Measurements from ENCODE around the gene SHLD1.

SHLD1 gene

GRCh38 chr20:5887386-5887785 is 137.2 kb downstream of the SHLD1 start:
- H3K27me3 ChIP-seq (ENCODE audit: control insufficient read depth, insufficient read depth, low read length), result no peaks in the 10 kb centered on the region
- no peaks in the 10 kb centered on the region for H3K79me2 ChIP-seq
- no peaks in the 10 kb centered on the region for H3K9me3 ChIP-seq (ENCODE audit: control insufficient read depth, low read length)
- no peak overlapping the region for H3K9ac ChIP-seq
- no peak overlapping the region for H3K4me3 ChIP-seq (ENCODE audit: low read depth, low read length)
- TF ChIP-seq CTCF (IDR thresholded peaks at IDR 0.05), result no peak
- H3K27ac ChIP-seq, result peak overlapping the region; percentile 43
- no peaks in the 10 kb centered on the region for H3K36me3 ChIP-seq (ENCODE audit: control insufficient read depth, insufficient read depth, low read length)
- H3K4me2 ChIP-seq (ENCODE audit: low read length), result no peak overlapping the region
- peak overlapping the region; percentile 65 for H2AFZ ChIP-seq
- H3K4me1 ChIP-seq, result peaks cover 6% of the 10 kb centered on the region

GRCh38 chr20:5888041-5888440 is 137.8 kb downstream of the SHLD1 start:
- H3K4me3 ChIP-seq (ENCODE audit: low read depth, low read length), result no peak overlapping the region
- no peak overlapping the region for H3K4me2 ChIP-seq (ENCODE audit: low read length)
- H3K79me2 ChIP-seq, result no peaks in the 10 kb centered on the region
- peak overlapping the region; percentile 43 for H3K27ac ChIP-seq
- TF ChIP-seq CTCF (IDR thresholded peaks at IDR 0.05), result no peak
- H3K9ac ChIP-seq, result no peak overlapping the region
- H3K27me3 ChIP-seq (ENCODE audit: control insufficient read depth, insufficient read depth, low read length), result no peaks in the 10 kb centered on the region
- peaks cover 6% of the 10 kb centered on the region for H3K4me1 ChIP-seq
- H3K36me3 ChIP-seq (ENCODE audit: control insufficient read depth, insufficient read depth, low read length), result no peaks in the 10 kb centered on the region
- H2AFZ ChIP-seq, result peak overlapping the region; percentile 6
- H3K9me3 ChIP-seq (ENCODE audit: control insufficient read depth, low read length), result no peaks in the 10 kb centered on the region

GRCh38 chr20:5890773-5891441 is 140.7 kb downstream of the SHLD1 start:
- no peak overlapping the region for H3K4me2 ChIP-seq (ENCODE audit: low read length)
- H3K9ac ChIP-seq, result no peak overlapping the region
- no peak for TF ChIP-seq CTCF (IDR thresholded peaks at IDR 0.05)
- no peaks in the 10 kb centered on the region for H3K27me3 ChIP-seq (ENCODE audit: control insufficient read depth, insufficient read depth, low read length)
- no peaks in the 10 kb centered on the region for H3K36me3 ChIP-seq (ENCODE audit: control insufficient read depth, insufficient read depth, low read length)
- H3K9me3 ChIP-seq (ENCODE audit: control insufficient read depth, low read length), result no peaks in the 10 kb centered on the region
- no peaks in the 10 kb centered on the region for H3K79me2 ChIP-seq
- peak overlapping the region; percentile 72 for H2AFZ ChIP-seq
- peaks cover 6% of the 10 kb centered on the region for H3K4me1 ChIP-seq
- no peak overlapping the region for H3K4me3 ChIP-seq (ENCODE audit: low read depth, low read length)
- H3K27ac ChIP-seq, result peak overlapping the region; percentile 39

GRCh38 chr20:5893052-5893451 is 142.9 kb downstream of the SHLD1 start:
- no peaks in the 10 kb centered on the region for H3K79me2 ChIP-seq
- H3K4me2 ChIP-seq (ENCODE audit: low read length), result no peak overlapping the region
- no peaks in the 10 kb centered on the region for H3K9me3 ChIP-seq (ENCODE audit: control insufficient read depth, low read length)
- H3K27ac ChIP-seq, result no peak overlapping the region
- H3K4me1 ChIP-seq, result peaks cover 2% of the 10 kb centered on the region
- no peak overlapping the region for H2AFZ ChIP-seq
- H3K36me3 ChIP-seq (ENCODE audit: control insufficient read depth, insufficient read depth, low read length), result no peaks in the 10 kb centered on the region
- H3K27me3 ChIP-seq (ENCODE audit: control insufficient read depth, insufficient read depth, low read length), result no peaks in the 10 kb centered on the region
- no peak overlapping the region for H3K4me3 ChIP-seq (ENCODE audit: low read depth, low read length)
- no peak for TF ChIP-seq CTCF (IDR thresholded peaks at IDR 0.05)
- H3K9ac ChIP-seq, result no peak overlapping the region

GRCh38 chr20:5893621-5894020 is 143.4 kb downstream of the SHLD1 start:
- Histone ChIP-seq H3K4me1 (peaks cover 1% of the 10 kb centered on the region), H3K4me3 (ENCODE audit: low read depth, low read length) (no peak overlapping the region), H3K36me3 (ENCODE audit: control insufficient read depth, insufficient read depth, low read length) (no peaks in the 10 kb centered on the region), H3K9me3 (ENCODE audit: control insufficient read depth, low read length) (no peaks in the 10 kb centered on the region), H3K9ac (no peak overlapping the region), H3K4me2 (ENCODE audit: low read length) (no peak overlapping the region), H3K27me3 (ENCODE audit: control insufficient read depth, insufficient read depth, low read length) (no peaks in the 10 kb centered on the region), H2AFZ (no peak overlapping the region), H3K79me2 (no peaks in the 10 kb centered on the region), H3K27ac (no peak overlapping the region)
- TF ChIP-seq CTCF (IDR thresholded peaks at IDR 0.05), result no peak

Data from parathyroid adenoma (tissue), 2 donors.